ENCODE results near the gene NCKAP5.

GRCh38 chr2:132640116-132640515, 928.1 kb downstream of the NCKAP5 start:
- TF ChIP-seq CTCF (conservative IDR thresholded peaks at IDR 0.05; ENCODE audit: low read depth, low read length) (no peak), EZH2 (IDR thresholded peaks at IDR 0.05; ENCODE audit: low read length, unreplicated experiment) (no peak)

All from PC-3 (cell line).